NCI-H2081 treated with DMSO at 0.1 percent for 48 hours (cell line): Measurements from ENCODE around the gene TMEM143.
"Not testable (repeated sequence)": the region's sequence is repeated elsewhere in the genome, so short reads cannot be mapped to it uniquely, and the experiment has no call there.

Experiments used
- DNase-seq: peaks from one replicate; lab custom pipeline; 2025; lab: John Stamatoyannopoulos, UW

The TMEM143 gene

GRCh38 chr19:48391100-48392005, 27.6 kb upstream of the TMEM143 start, which contains the start of gene KDELR1:
Gene KDELR1, minus strand, starts transcription at chr19:48391551. Its CDS starts 193 bp downstream, at chr19:48391358.
- no peak for DNase-seq

GRCh38 chr19:48390188-48391099, 26.7 kb upstream of the TMEM143 start:
- DNase-seq, result no peak

- no peak for DNase-seq
Measured at GRCh38 chr19:48386981-48387380, 23.2 kb upstream of the TMEM143 start.

GRCh38 chr19:48385461-48386087, 21.8 kb upstream of the TMEM143 start:
- no peak for DNase-seq

GRCh38 chr19:48382286-48382685, 18.5 kb upstream of the TMEM143 start:
- DNase-seq, result no peak

- no peak for DNase-seq
Measured at GRCh38 chr19:48381178-48381950, 17.6 kb upstream of the TMEM143 start.

- DNase-seq, result no peak
Measured at GRCh38 chr19:48379058-48379457, 15.3 kb upstream of the TMEM143 start.

GRCh38 chr19:48378194-48378570, 14.4 kb upstream of the TMEM143 start:
- no peak for DNase-seq

- DNase-seq, result no peak
Measured at GRCh38 chr19:48373567-48373966, 9.8 kb upstream of the TMEM143 start.

- DNase-seq, result no peak
Measured at GRCh38 chr19:48372904-48373303, 9.2 kb upstream of the TMEM143 start.

GRCh38 chr19:48371771-48372170, 8.0 kb upstream of the TMEM143 start:
- not testable (repeated sequence) for DNase-seq

GRCh38 chr19:48371367-48371766, 7.6 kb upstream of the TMEM143 start:
- DNase-seq, result no peak

- no peak for DNase-seq
Measured at GRCh38 chr19:48370955-48371354, 7.2 kb upstream of the TMEM143 start.

GRCh38 chr19:48368936-48369335, 5.2 kb upstream of the TMEM143 start:
- no peak for DNase-seq

- DNase-seq, result no peak
Measured at GRCh38 chr19:48367855-48368254, 4.1 kb upstream of the TMEM143 start.

GRCh38 chr19:48365602-48366001, 1.9 kb upstream of the TMEM143 start:
- no peak for DNase-seq

- DNase-seq, result no peak
Measured at GRCh38 chr19:48364598-48365348, 1.0 kb upstream of the TMEM143 start.

GRCh38 chr19:48363500-48363809, 285 bp downstream of the TMEM143 start:
- DNase-seq, result no peak

GRCh38 chr19:48362716-48363499, 832 bp downstream of the TMEM143 start:
- peak; percentile 85 for DNase-seq

- no peak for DNase-seq
Measured at GRCh38 chr19:48361912-48362311, 1.8 kb downstream of the TMEM143 start.
